IPS DF 6.9 (cell line): ENCODE results near the gene GPT2.

ENCODE experiments used
- DNase-seq: peaks from one replicate; pipeline ENCODE4 v3.0.0-alpha.2; 2013; ENCODE audit warnings: low read depth, low spot score
- H3K27ac ChIP-seq: one replicate; pipeline ENCODE4 v1.5.1; 2013; ENCODE audit warnings: low read length, control low read depth
- H3K27me3 ChIP-seq: 2 replicates; pipeline ENCODE4 v1.6.1; 2013; ENCODE audit warnings: mild to moderate bottlenecking, low read length; ENCODE audit not compliant: control insufficient read depth, insufficient read depth
- H3K36me3 ChIP-seq: 2 replicates; pipeline ENCODE4 v1.6.1; 2013; ENCODE audit warnings: low read length; ENCODE audit not compliant: control insufficient read depth, insufficient read depth
- H3K4me1 ChIP-seq: 2 replicates; pipeline ENCODE4 v1.6.1; 2013; ENCODE audit warnings: low read length; ENCODE audit not compliant: control insufficient read depth, insufficient read depth
- H3K4me3 ChIP-seq: 2 replicates; pipeline ENCODE4 v1.5.1; 2013; ENCODE audit warnings: mild to moderate bottlenecking, low read length
- H3K9me3 ChIP-seq: 2 replicates; pipeline ENCODE4 v1.6.1; 2013; ENCODE audit warnings: low read length, inconsistent platforms; ENCODE audit not compliant: control insufficient read depth, insufficient read depth
- WGBS: extraction: QIAGEN DNeasy Blood & Tissue Kit; methylation state at CpG from one replicate; pipeline ENCODE4 v1.1.7; 2013; ENCODE audit warnings: mixed read lengths, missing lambda C conversion rate; ENCODE audit not compliant: insufficient read length, insufficient coverage; 5-methylcytosine and 5-hydroxymethylcytosine counted together

The GPT2 gene

GRCh38 chr16:46911038-46911437 is 26.9 kb downstream of the GPT2 start:
- Histone ChIP-seq H3K4me3 (no peak overlapping the region), H3K27ac (no peak overlapping the region)

GRCh38 chr16:46911650-46912049 is 27.5 kb downstream of the GPT2 start:
- H3K27ac ChIP-seq = no peak overlapping the region
- WGBS = no CpG with 5 or more reads among the region's 4 CpGs
- peaks cover 37% of the 10 kb centered on the region for H3K36me3 ChIP-seq
- no peaks in the 10 kb centered on the region for H3K9me3 ChIP-seq
- no peaks in the 10 kb centered on the region for H3K27me3 ChIP-seq
- DNase-seq = no peak
- H3K4me3 ChIP-seq = no peak overlapping the region
- no peaks in the 10 kb centered on the region for H3K4me1 ChIP-seq

More at GRCh38 chr16:46911038-46911437, 26.9 kb downstream of the GPT2 start:
- Histone ChIP-seq H3K36me3 (peaks cover 43% of the 10 kb centered on the region), H3K4me1 (no peaks in the 10 kb centered on the region), H3K9me3 (no peaks in the 10 kb centered on the region), H3K27me3 (no peaks in the 10 kb centered on the region)
- no peak for DNase-seq
- no CpG with 5 or more reads among the region's 3 CpGs for WGBS

- no CpG with 5 or more reads among the region's 11 CpGs for WGBS
- DNase-seq = no peak
- H3K4me3 ChIP-seq = no peak overlapping the region
- no peaks in the 10 kb centered on the region for H3K4me1 ChIP-seq
- H3K9me3 ChIP-seq = no peaks in the 10 kb centered on the region
- peaks cover 46% of the 10 kb centered on the region for H3K36me3 ChIP-seq
- no peaks in the 10 kb centered on the region for H3K27me3 ChIP-seq
- no peak overlapping the region for H3K27ac ChIP-seq
Measured at GRCh38 chr16:46914556-46915201, 30.5 kb downstream of the GPT2 start.

DNA sequence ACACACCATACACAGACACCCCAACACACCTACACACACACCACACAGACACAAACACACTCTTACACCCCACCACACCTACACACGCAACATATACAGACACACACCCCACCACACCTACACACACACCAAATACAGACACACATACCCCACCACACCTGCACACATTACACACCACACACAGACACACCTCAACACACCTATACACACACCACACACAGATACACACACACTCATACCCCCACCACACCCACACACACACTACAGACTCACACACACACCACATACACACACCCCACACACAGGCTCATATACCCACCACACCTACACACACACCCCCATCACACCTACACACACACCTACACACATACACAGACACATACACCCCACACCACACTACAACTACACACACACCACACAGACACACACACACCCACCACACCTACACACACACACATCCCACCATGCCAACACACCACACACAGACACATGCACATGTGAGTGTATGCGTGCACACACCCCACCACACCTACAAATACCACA is 31.4 kb downstream of the GPT2 start:
- no peak overlapping the region for H3K4me3 ChIP-seq
- no peak for DNase-seq
- no peaks in the 10 kb centered on the region for H3K4me1 ChIP-seq
- no peaks in the 10 kb centered on the region for H3K27me3 ChIP-seq
- no peak overlapping the region for H3K27ac ChIP-seq
- peaks cover 47% of the 10 kb centered on the region for H3K36me3 ChIP-seq
- WGBS = 100% methylated on average over 1 of the region's 2 CpGs
- H3K9me3 ChIP-seq = no peaks in the 10 kb centered on the region

DNA sequence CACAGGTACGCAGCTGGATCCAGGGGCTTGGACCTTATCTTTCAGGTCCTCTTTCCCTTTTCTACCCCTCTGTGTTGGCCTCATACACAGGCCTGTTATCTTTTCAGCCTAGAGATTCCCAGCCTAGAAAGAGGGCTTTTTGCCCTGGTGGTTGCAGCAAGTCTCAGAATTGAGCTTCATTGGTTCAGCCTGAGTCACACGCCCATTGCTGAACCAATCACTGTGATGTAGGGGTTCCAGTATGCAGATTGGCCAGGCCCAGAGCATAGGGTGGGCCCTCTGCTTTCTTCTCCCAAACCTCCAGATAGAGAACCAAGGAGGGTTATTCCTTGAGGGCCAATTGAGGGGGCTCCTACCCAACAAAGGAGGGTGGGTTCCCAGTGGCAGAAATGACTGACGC is 32.8 kb downstream of the GPT2 start:
- H3K4me3 ChIP-seq = no peak overlapping the region
- no peak for DNase-seq
- no peaks in the 10 kb centered on the region for H3K4me1 ChIP-seq
- H3K27me3 ChIP-seq = no peaks in the 10 kb centered on the region
- WGBS = no CpG with 5 or more reads among the region's 3 CpGs
- no peaks in the 10 kb centered on the region for H3K9me3 ChIP-seq
- H3K27ac ChIP-seq = no peak overlapping the region
- peaks cover 42% of the 10 kb centered on the region for H3K36me3 ChIP-seq

GRCh38 chr16:46918400-46918799 is 34.2 kb downstream of the GPT2 start:
- Histone ChIP-seq H3K4me3 (no peak overlapping the region), H3K9me3 (no peaks in the 10 kb centered on the region), H3K27me3 (no peaks in the 10 kb centered on the region), H3K27ac (no peak overlapping the region), H3K36me3 (peaks cover 47% of the 10 kb centered on the region), H3K4me1 (no peaks in the 10 kb centered on the region)
- DNase-seq = no peak
- WGBS = no CpG with 5 or more reads among the region's 11 CpGs

- no peak overlapping the region for H3K27ac ChIP-seq
- no peaks in the 10 kb centered on the region for H3K27me3 ChIP-seq
- no peak overlapping the region for H3K4me3 ChIP-seq
- WGBS = no CpG with 5 or more reads among the region's 21 CpGs
- DNase-seq = no peak
- H3K36me3 ChIP-seq = peaks cover 55% of the 10 kb centered on the region
- H3K9me3 ChIP-seq = no peaks in the 10 kb centered on the region
- no peaks in the 10 kb centered on the region for H3K4me1 ChIP-seq
Measured at GRCh38 chr16:46918905-46919792, 35.0 kb downstream of the GPT2 start.

- H3K27me3 ChIP-seq = no peaks in the 10 kb centered on the region
- peaks cover 49% of the 10 kb centered on the region for H3K36me3 ChIP-seq
- H3K4me3 ChIP-seq = no peak overlapping the region
- no peak overlapping the region for H3K27ac ChIP-seq
- H3K9me3 ChIP-seq = no peaks in the 10 kb centered on the region
- WGBS = no CpG with 5 or more reads among the region's 9 CpGs
- no peaks in the 10 kb centered on the region for H3K4me1 ChIP-seq
- DNase-seq = no peak
Measured at GRCh38 chr16:46920402-46921068, 36.4 kb downstream of the GPT2 start.

DNA sequence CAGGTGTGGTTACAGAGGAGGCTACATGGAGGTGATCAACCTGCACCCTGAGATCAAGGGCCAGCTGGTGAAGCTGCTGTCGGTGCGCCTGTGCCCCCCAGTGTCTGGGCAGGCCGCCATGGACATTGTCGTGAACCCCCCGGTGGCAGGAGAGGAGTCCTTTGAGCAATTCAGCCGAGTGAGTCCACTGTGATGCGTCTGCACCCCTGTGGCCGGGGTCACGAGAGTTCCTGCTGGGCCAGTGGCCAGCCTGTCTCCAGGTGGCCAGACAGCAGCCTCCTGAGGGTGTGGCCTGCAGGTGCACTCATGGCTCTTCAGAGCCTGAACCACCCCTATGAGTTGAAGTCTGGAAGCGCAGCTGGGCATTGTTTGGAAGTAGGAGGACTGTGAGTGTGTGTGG is 38.1 kb downstream of the GPT2 start:
- Histone ChIP-seq H3K4me3 (no peak overlapping the region), H3K27me3 (no peaks in the 10 kb centered on the region), H3K27ac (no peak overlapping the region), H3K4me1 (no peaks in the 10 kb centered on the region), H3K9me3 (no peaks in the 10 kb centered on the region), H3K36me3 (peaks cover 55% of the 10 kb centered on the region)
- no CpG with 5 or more reads among the region's 10 CpGs for WGBS
- DNase-seq = no peak

- Histone ChIP-seq H3K4me1 (no peaks in the 10 kb centered on the region), H3K27ac (no peak overlapping the region), H3K4me3 (no peak overlapping the region), H3K36me3 (peaks cover 48% of the 10 kb centered on the region), H3K27me3 (no peaks in the 10 kb centered on the region), H3K9me3 (no peaks in the 10 kb centered on the region)
- WGBS = no CpG with 5 or more reads among the region's 19 CpGs
- no peak for DNase-seq
Measured at GRCh38 chr16:46923513-46924295, 39.5 kb downstream of the GPT2 start.
